ENCODE data around the gene HEBP1.

DNA sequence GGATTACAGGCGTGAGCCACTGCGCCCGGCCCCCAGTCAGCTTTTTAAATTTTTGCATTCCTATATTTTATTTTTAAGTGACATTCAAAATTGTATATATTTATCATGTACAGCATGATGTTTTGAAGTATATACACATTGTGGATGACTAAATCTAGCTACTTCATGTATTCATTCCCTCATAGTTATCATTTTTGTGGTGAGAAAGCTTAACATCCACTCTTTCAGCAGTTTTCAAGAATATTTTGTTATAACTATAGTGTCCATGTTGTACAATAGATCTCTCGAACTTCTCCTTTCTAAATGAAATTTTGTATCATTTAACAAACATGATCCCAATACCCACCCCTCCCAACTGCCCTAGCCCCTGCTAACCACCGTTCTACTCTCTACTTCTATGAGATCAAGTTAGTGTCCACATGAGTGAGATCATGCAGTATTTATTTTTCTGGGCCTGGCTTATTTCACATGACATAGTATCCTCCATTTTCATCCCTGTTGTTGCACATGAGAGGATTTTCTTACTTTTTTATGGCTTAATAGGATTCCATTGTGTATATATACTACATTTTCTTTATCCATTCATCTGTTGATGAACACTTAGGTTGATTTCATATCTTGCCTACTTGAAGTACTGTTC is 8.8 kb upstream of the HEBP1 start:
- TF ChIP-seq GATA2 (IDR thresholded peaks at IDR 0.05; ENCODE audit: low read depth, low read length) (no peak), GATA3 (IDR thresholded peaks at IDR 0.05; ENCODE audit: low read depth, low read length) (no peak)

All from SH-SY5Y (cell line).